HL-60 (cell line): Measurements from ENCODE around the gene FARP1.

Experiments used
- DNase-seq, 2 experiments: peaks; one replicate each; pipeline ENCODE4 v3.0.0-alpha.2; 2010 to 2020; ENCODE audit warnings: low read depth in 1 of 2, low spot score in 1 of 2
- H3K27ac ChIP-seq: fragments of 250-450 bp; sonication (Bioruptor Pico); replicated peaks from 2 replicates; pipeline ENCODE4 v1.5.1; 2020; ENCODE audit warnings: mild to moderate bottlenecking, moderate library complexity
- H3K27me3 ChIP-seq: fragments of 250-450 bp; sonication (Bioruptor Pico); 2 replicates; pipeline ENCODE4 v1.5.1; 2021; ENCODE audit warnings: mild to moderate bottlenecking, moderate library complexity; ENCODE audit not compliant: insufficient read depth, poor library complexity, severe bottlenecking
- H3K4me3 ChIP-seq: replicated peaks from 2 replicates; pipeline ENCODE4 v1.5.1; 2011; ENCODE audit warnings: mild to moderate bottlenecking, control low read depth, low read length; ENCODE audit not compliant: insufficient read depth
- CTCF ChIP-seq: IDR thresholded peaks from one replicate; pipeline ENCODE4 v1.5.1; 2011; ENCODE audit warnings: low read length, control low read depth, inconsistent platforms; ENCODE audit not compliant: insufficient read depth
- GABPA ChIP-seq: IDR thresholded peaks from 2 replicates; pipeline ENCODE4 v1.6.1; 2012; ENCODE audit warnings: low read depth
- POLR2AphosphoS5 ChIP-seq: IDR thresholded peaks from 2 replicates; pipeline ENCODE4 v1.6.1; 2012; ENCODE audit warnings: low read depth
- REST ChIP-seq: IDR thresholded peaks from 2 replicates; pipeline ENCODE4 v1.6.1; 2012; ENCODE audit warnings: low read depth; ENCODE audit not compliant: insufficient replicate concordance
- SPI1 ChIP-seq: IDR thresholded peaks from 2 replicates; pipeline ENCODE4 v1.6.1; 2012; ENCODE audit warnings: low read depth, mild to moderate bottlenecking, borderline replicate concordance

FARP1 gene

GRCh38 chr13:98217597-98217996 lies 74.7 kb downstream of the FARP1 start:
- Histone ChIP-seq H3K27ac (no peak overlapping the region), H3K4me3 (no peak overlapping the region), H3K27me3 (peaks cover 2% of the 10 kb centered on the region)
- TF ChIP-seq GABPA, result no peak
- no peak for TF ChIP-seq CTCF
- no peak for TF ChIP-seq POLR2AphosphoS5
- no peak for TF ChIP-seq REST
- no peak for TF ChIP-seq SPI1
- no peak for DNase-seq

- H3K27ac ChIP-seq, result no peak overlapping the region
- peaks cover 2% of the 10 kb centered on the region for H3K27me3 ChIP-seq
- no peak for DNase-seq
- no peak overlapping the region for H3K4me3 ChIP-seq
- TF ChIP-seq GABPA (no peak), CTCF (no peak), POLR2AphosphoS5 (no peak), SPI1 (no peak), REST (no peak)
These were observed 76.8 kb downstream of the FARP1 start for GRCh38 chr13:98219685-98220084.

- TF ChIP-seq SPI1 (no peak), GABPA (no peak), POLR2AphosphoS5 (no peak), CTCF (no peak), REST (no peak)
- Histone ChIP-seq H3K27ac (no peak overlapping the region), H3K27me3 (peaks cover 2% of the 10 kb centered on the region)
These were observed 77.4 kb downstream of the FARP1 start for GRCh38 chr13:98220271-98220791.

More at GRCh38 chr13:98220271-98220791, 77.4 kb downstream of the FARP1 start:
- no peak for DNase-seq
- H3K4me3 ChIP-seq, result no peak overlapping the region
